Kidney (tissue), 14 donors: Measurements from ENCODE around the gene PLCL2. TPM values are rescaled to one million over a fixed set of nuclear protein-coding genes. Genes with fewer than 3 reads are reported as not detected.

Source experiments
- DNase-seq, 5 donors: peaks; one replicate each; pipeline ENCODE4 v3.0.0-alpha.2; 2013 to 2020
- FAIRE-seq: peaks from 2 replicates; lab custom pipeline; 2012; peaks lifted over from hg19 to GRCh38; lab: Jason Lieb, UNC
- H3K27ac ChIP-seq, 2 donors: one replicate each; pipeline ENCODE4 v1.7.0; 2013; ENCODE audit warnings: low read depth in 2 of 2, low read length in 2 of 2, inconsistent platforms in 1 of 2
- H3K27me3 ChIP-seq: one replicate; pipeline ENCODE4 v1.7.1; 2013; ENCODE audit warnings: low read length, inconsistent platforms; ENCODE audit not compliant: control insufficient read depth, insufficient read depth
- H3K36me3 ChIP-seq, 3 donors: one replicate each; pipeline versions ENCODE4 v1.7.0 to v1.7.1; 2013; ENCODE audit warnings: low read length in 3 of 3, control low read depth in 1 of 3, inconsistent platforms in 1 of 3; ENCODE audit not compliant: insufficient read depth in 3 of 3, control insufficient read depth in 2 of 3
- H3K4me1 ChIP-seq, 3 donors: one replicate each; pipeline versions ENCODE4 v1.7.0 to v1.7.1; 2013; ENCODE audit warnings: low read length in 3 of 3, inconsistent platforms in 1 of 3, low read depth in 1 of 3; ENCODE audit not compliant: control insufficient read depth in 2 of 3, insufficient read depth in 2 of 3
- H3K4me3 ChIP-seq, 3 donors: one replicate each; pipeline versions ENCODE4 v1.7.0 to v1.8.1; 2013; ENCODE audit warnings: low read length in 3 of 3, control low read depth in 1 of 3, inconsistent platforms in 1 of 3
- H3K9ac ChIP-seq, 3 donors: one replicate each; pipeline versions ENCODE4 v1.7.0 to v1.7.1; 2013; ENCODE audit warnings: low read length in 3 of 3, control low read depth in 1 of 3, inconsistent platforms in 1 of 3
- H3K9me3 ChIP-seq, 3 donors: one replicate each; pipeline versions ENCODE4 v1.7.0 to v1.7.1; 2013; ENCODE audit warnings: low read length in 3 of 3, control low read depth in 1 of 3, inconsistent platforms in 1 of 3; ENCODE audit not compliant: control insufficient read depth in 2 of 3, insufficient read depth in 1 of 3
- intact Hi-C: fragments of 100-400 bp; cut with DNase I; formaldehyde crosslinking; loops from one replicate; pipeline ENCODE4 v1.11.1; 2022
- polyA plus RNA-seq: library from polyadenylated mRNA; stranded (reverse); fragments of 350-450 nt; fragmentation: Illumina TruSeq; extraction: RNeasy Lipid Tissue Mini Kit (QIAGEN cat#74804); gene quantifications from one replicate; pipeline ENCODE4 v1.2.3, GENCODE V29; 2014; ENCODE audit warnings: low read depth, low replicate concordance; ENCODE audit not compliant: insufficient read depth
- total RNA-seq: library from RNA; stranded (reverse); fragmentation: NEBNext Ultra II Directional; extraction: Animal tissue kit (Norgen Biotek cat#: 25700); gene quantifications from one replicate; pipeline ENCODE4 v1.2.1, GENCODE V29; 2021
- TF ChIP-seq, protein P1 (sequence below): IDR thresholded peaks from 3 replicates; pipeline ENCODE4 v1.5.1; 2012; ENCODE audit warnings: mild to moderate bottlenecking, moderate library complexity, borderline replicate concordance; ENCODE audit not compliant: insufficient read depth; ENCODE audit errors: extremely low read depth
- donor health status: control.
- donor health status: control.
- donor health status: control.
- donor health status: control.
- donor health status: control.
- donor health status: DM: yes; HTN: yes; CAD: no.
- donor health status: Normal renal cell carcinoma (clear cell type).

Gene PLCL2
- total and polyA plus RNA-seq, 2 donors from 2014 or later: 10.5 to 19.1 TPM

DNA sequence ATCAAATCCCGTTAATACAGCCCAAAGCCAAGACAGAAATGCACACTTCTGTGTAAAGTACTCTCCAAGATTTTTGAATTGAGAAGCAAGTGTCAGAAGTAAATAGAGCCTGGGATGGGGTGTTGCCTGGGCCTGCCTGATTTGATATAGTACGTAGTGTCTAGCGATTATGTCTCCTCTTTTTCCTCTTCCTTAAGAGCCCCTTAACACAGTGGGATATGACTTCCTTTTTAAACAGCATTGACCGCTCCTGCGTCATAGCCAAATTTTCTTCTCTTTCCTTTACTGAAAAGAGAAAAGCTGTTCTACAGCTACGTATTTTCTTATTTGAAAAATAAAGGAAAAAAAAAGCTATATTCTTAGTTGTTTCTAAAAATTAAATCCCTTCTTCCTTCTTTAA is 97.7 kb downstream of the PLCL2 start:
- H3K4me1 ChIP-seq: peaks cover 0 to 7% (median 2%) of the 10 kb centered on the region in 3 donors
- H3K27ac ChIP-seq: no peak overlapping the region
- intact Hi-C loops: no loop called here
- DNase-seq (no peak), FAIRE-seq (no peak)
- TF ChIP-seq, protein P1, sequence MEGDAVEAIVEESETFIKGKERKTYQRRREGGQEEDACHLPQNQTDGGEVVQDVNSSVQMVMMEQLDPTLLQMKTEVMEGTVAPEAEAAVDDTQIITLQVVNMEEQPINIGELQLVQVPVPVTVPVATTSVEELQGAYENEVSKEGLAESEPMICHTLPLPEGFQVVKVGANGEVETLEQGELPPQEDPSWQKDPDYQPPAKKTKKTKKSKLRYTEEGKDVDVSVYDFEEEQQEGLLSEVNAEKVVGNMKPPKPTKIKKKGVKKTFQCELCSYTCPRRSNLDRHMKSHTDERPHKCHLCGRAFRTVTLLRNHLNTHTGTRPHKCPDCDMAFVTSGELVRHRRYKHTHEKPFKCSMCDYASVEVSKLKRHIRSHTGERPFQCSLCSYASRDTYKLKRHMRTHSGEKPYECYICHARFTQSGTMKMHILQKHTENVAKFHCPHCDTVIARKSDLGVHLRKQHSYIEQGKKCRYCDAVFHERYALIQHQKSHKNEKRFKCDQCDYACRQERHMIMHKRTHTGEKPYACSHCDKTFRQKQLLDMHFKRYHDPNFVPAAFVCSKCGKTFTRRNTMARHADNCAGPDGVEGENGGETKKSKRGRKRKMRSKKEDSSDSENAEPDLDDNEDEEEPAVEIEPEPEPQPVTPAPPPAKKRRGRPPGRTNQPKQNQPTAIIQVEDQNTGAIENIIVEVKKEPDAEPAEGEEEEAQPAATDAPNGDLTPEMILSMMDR: no peak
- no peak overlapping the region for H3K4me3 ChIP-seq
- H3K9me3 ChIP-seq: no peaks in the 10 kb centered on the region
- no peaks in the 10 kb centered on the region for H3K36me3 ChIP-seq
- H3K27me3 ChIP-seq: no peaks in the 10 kb centered on the region
- H3K9ac ChIP-seq: no peak overlapping the region

DNA sequence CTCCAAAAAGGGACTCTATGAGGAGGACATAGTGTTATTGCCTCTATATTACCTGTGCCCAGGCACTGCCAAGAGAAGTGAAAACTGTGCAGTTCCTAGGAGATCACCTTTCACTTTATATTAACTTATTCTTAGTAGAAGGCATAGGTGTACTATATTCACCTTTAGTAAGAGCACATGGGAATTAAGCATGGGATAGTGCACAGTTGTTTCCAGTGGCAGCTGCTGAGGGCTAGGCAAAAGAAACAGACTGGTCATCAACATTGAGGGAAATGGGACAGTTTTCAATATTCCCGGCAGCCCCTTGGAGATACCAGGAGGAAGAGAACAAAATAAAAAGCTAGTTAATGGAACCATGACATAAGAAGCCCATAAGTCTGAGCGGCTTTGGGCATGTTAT is 100.9 kb downstream of the PLCL2 start:
- H3K27me3 ChIP-seq: no peaks in the 10 kb centered on the region

DNA sequence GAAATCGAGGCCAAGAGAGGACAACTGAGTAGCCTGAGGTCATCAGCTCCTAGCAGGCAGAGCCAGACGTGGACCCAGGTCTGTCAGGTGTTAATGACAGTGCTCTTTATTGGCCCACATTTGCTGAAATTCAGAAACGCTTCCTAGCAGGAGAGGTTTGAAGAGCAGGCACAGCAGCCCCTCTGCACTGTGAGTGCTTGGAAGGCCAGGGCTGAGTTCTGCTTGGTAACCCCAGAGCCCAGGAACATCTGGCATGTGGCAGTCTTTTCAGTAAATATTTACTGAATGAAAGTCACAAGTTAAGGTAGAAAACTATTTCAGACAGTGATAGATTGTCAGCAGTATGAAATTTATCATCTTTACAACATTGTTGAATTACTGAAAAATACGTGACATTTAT is 102.4 kb downstream of the PLCL2 start:
- Histone ChIP-seq H3K4me3 (no peak overlapping the region), H3K36me3 (no peaks in the 10 kb centered on the region), H3K9me3 (no peaks in the 10 kb centered on the region), H3K27ac (no peak overlapping the region), H3K27me3 (no peaks in the 10 kb centered on the region), H3K9ac (no peak overlapping the region), H3K4me1 (peaks cover 0 to 13% (median 2%) of the 10 kb centered on the region in 3 donors)
- TF ChIP-seq, protein P1: no peak
- no peak for FAIRE-seq
- intact Hi-C loops: no loop called here
- DNase-seq: no peak

More for the DNA sequence above, 100.9 kb downstream of the PLCL2 start:
- Histone ChIP-seq H3K9ac (no peak overlapping the region), H3K36me3 (no peaks in the 10 kb centered on the region), H3K27ac (no peak overlapping the region), H3K9me3 (no peaks in the 10 kb centered on the region), H3K4me1 (peaks cover 0 to 13% (median 2%) of the 10 kb centered on the region in 3 donors), H3K4me3 (no peak overlapping the region)
- DNase-seq: no peak
- TF ChIP-seq, protein P1: no peak
- intact Hi-C loops: no loop called here
- no peak for FAIRE-seq

DNA sequence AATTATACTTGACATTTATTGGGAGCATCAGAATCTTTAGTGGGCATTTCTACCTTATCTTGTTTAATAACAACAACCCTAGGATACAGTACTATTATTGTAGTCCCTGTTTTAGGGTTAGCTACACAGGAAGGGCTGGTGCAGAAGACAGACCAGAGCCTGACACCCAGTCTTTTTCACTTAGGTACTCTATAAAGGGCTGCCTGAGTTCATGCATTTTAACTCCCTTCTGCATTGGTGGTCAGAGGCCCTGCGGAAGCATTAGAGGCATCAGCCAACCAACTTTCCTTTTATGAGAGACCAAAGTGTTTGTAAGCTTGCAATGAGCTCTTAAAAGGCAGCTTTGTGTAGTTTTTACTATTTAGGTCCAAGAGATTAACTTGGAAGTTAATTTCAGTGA is 105.4 kb downstream of the PLCL2 start:
- no peak overlapping the region for H3K27ac ChIP-seq
- H3K27me3 ChIP-seq: no peaks in the 10 kb centered on the region
- no peak overlapping the region for H3K9ac ChIP-seq
- intact Hi-C loops: no loop called here
- no peaks in the 10 kb centered on the region for H3K36me3 ChIP-seq
- FAIRE-seq: no peak
- peaks cover 0 to 2% (median 0%) of the 10 kb centered on the region in 3 donors for H3K9me3 ChIP-seq
- TF ChIP-seq, protein P1: no peak
- DNase-seq: no peak
- peaks cover 0 to 16% (median 5%) of the 10 kb centered on the region in 3 donors for H3K4me1 ChIP-seq
- H3K4me3 ChIP-seq: no peak overlapping the region
